Kidney (tissue), 14 donors: ENCODE measurements around the gene AHDC1. TPM values are rescaled to one million over a fixed set of nuclear protein-coding genes. Genes with fewer than 3 reads are reported as not detected.
A peak's percentile ranks its signal among the peaks of the same experiment; 100 is the strongest.

ENCODE experiments used
- DNase-seq, 5 donors: peaks; one replicate each; pipeline ENCODE4 v3.0.0-alpha.2; 2013 to 2020
- FAIRE-seq: peaks from 2 replicates; lab custom pipeline; 2012; peaks lifted over from hg19 to GRCh38; lab: Jason Lieb, UNC
- H3K27ac ChIP-seq, 2 donors: one replicate each; pipeline ENCODE4 v1.7.0; 2013; ENCODE audit warnings: low read depth in 2 of 2, low read length in 2 of 2, inconsistent platforms in 1 of 2
- H3K27me3 ChIP-seq: one replicate; pipeline ENCODE4 v1.7.1; 2013; ENCODE audit warnings: low read length, inconsistent platforms; ENCODE audit not compliant: control insufficient read depth, insufficient read depth
- H3K36me3 ChIP-seq, 3 donors: one replicate each; pipeline versions ENCODE4 v1.7.0 to v1.7.1; 2013; ENCODE audit warnings: low read length in 3 of 3, control low read depth in 1 of 3, inconsistent platforms in 1 of 3; ENCODE audit not compliant: insufficient read depth in 3 of 3, control insufficient read depth in 2 of 3
- H3K4me1 ChIP-seq, 3 donors: one replicate each; pipeline versions ENCODE4 v1.7.0 to v1.7.1; 2013; ENCODE audit warnings: low read length in 3 of 3, inconsistent platforms in 1 of 3, low read depth in 1 of 3; ENCODE audit not compliant: control insufficient read depth in 2 of 3, insufficient read depth in 2 of 3
- H3K4me3 ChIP-seq, 3 donors: one replicate each; pipeline versions ENCODE4 v1.7.0 to v1.8.1; 2013; ENCODE audit warnings: low read length in 3 of 3, control low read depth in 1 of 3, inconsistent platforms in 1 of 3
- H3K9ac ChIP-seq, 3 donors: one replicate each; pipeline versions ENCODE4 v1.7.0 to v1.7.1; 2013; ENCODE audit warnings: low read length in 3 of 3, control low read depth in 1 of 3, inconsistent platforms in 1 of 3
- H3K9me3 ChIP-seq, 3 donors: one replicate each; pipeline versions ENCODE4 v1.7.0 to v1.7.1; 2013; ENCODE audit warnings: low read length in 3 of 3, control low read depth in 1 of 3, inconsistent platforms in 1 of 3; ENCODE audit not compliant: control insufficient read depth in 2 of 3, insufficient read depth in 1 of 3
- intact Hi-C: fragments of 100-400 bp; cut with DNase I; formaldehyde crosslinking; loops from one replicate; pipeline ENCODE4 v1.11.1; 2022
- polyA plus RNA-seq: library from polyadenylated mRNA; stranded (reverse); fragments of 350-450 nt; fragmentation: Illumina TruSeq; extraction: RNeasy Lipid Tissue Mini Kit (QIAGEN cat#74804); gene quantifications from one replicate; pipeline ENCODE4 v1.2.3, GENCODE V29; 2014; ENCODE audit warnings: low read depth, low replicate concordance; ENCODE audit not compliant: insufficient read depth
- total RNA-seq: library from RNA; stranded (reverse); fragmentation: NEBNext Ultra II Directional; extraction: Animal tissue kit (Norgen Biotek cat#: 25700); gene quantifications from one replicate; pipeline ENCODE4 v1.2.1, GENCODE V29; 2021
- TF ChIP-seq, protein P1 (sequence below): IDR thresholded peaks from 3 replicates; pipeline ENCODE4 v1.5.1; 2012; ENCODE audit warnings: mild to moderate bottlenecking, moderate library complexity, borderline replicate concordance; ENCODE audit not compliant: insufficient read depth; ENCODE audit errors: extremely low read depth
- donor health status: control.
- donor health status: control.
- donor health status: control.
- donor health status: control.
- donor health status: control.
- donor health status: DM: yes; HTN: yes; CAD: no.
- donor health status: Normal renal cell carcinoma (clear cell type).

AHDC1 gene
- total and polyA plus RNA-seq, 2 donors from 2014 or later = 8.5 to 48.2 TPM

- TF ChIP-seq, protein P1, sequence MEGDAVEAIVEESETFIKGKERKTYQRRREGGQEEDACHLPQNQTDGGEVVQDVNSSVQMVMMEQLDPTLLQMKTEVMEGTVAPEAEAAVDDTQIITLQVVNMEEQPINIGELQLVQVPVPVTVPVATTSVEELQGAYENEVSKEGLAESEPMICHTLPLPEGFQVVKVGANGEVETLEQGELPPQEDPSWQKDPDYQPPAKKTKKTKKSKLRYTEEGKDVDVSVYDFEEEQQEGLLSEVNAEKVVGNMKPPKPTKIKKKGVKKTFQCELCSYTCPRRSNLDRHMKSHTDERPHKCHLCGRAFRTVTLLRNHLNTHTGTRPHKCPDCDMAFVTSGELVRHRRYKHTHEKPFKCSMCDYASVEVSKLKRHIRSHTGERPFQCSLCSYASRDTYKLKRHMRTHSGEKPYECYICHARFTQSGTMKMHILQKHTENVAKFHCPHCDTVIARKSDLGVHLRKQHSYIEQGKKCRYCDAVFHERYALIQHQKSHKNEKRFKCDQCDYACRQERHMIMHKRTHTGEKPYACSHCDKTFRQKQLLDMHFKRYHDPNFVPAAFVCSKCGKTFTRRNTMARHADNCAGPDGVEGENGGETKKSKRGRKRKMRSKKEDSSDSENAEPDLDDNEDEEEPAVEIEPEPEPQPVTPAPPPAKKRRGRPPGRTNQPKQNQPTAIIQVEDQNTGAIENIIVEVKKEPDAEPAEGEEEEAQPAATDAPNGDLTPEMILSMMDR = no peak
- H3K27me3 ChIP-seq = peaks cover 8% of the 10 kb centered on the region
- no peaks in the 10 kb centered on the region for H3K36me3 ChIP-seq
- H3K9ac ChIP-seq = peak overlapping the region in 2 of 3 donors; percentile 34 to 55
- DNase-seq = peak in 4 of 5 donors; percentile 39 to 86 (median 60)
- H3K4me1 ChIP-seq = peaks cover 0 to 13% (median 13%) of the 10 kb centered on the region in 3 donors
- peak overlapping the region; percentile 16 to 60 (median 52) for H3K4me3 ChIP-seq
- no peak for FAIRE-seq
- peak overlapping the region; percentile 47 to 63 for H3K27ac ChIP-seq
- intact Hi-C loops = no loop called here
- H3K9me3 ChIP-seq = no peaks in the 10 kb centered on the region
These were observed 30.4 kb upstream of the AHDC1 start for GRCh38 chr1:27634177-27634984.

- FAIRE-seq = no peak
- no peak for DNase-seq
- H3K36me3 ChIP-seq = no peaks in the 10 kb centered on the region
- peaks cover 0 to 16% (median 16%) of the 10 kb centered on the region in 3 donors for H3K4me1 ChIP-seq
- H3K27me3 ChIP-seq = peaks cover 8% of the 10 kb centered on the region
- H3K4me3 ChIP-seq = peak overlapping the region in 1 of 3 donors; percentile 52
- TF ChIP-seq, protein P1 = no peak
- no peaks in the 10 kb centered on the region for H3K9me3 ChIP-seq
- intact Hi-C loops = no loop called here
- H3K27ac ChIP-seq = peak overlapping the region; percentile 63 to 67
- peak overlapping the region in 1 of 3 donors; percentile 34 for H3K9ac ChIP-seq
These were observed 29.8 kb upstream of the AHDC1 start for GRCh38 chr1:27633640-27634176.

- Histone ChIP-seq H3K4me3 (peak overlapping the region in 1 of 3 donors; percentile 52), H3K9ac (no peak overlapping the region), H3K27me3 (peaks cover 8% of the 10 kb centered on the region), H3K27ac (peak overlapping the region in 1 of 2 donors; percentile 63), H3K9me3 (no peaks in the 10 kb centered on the region), H3K36me3 (no peaks in the 10 kb centered on the region), H3K4me1 (peaks cover 0 to 18% (median 16%) of the 10 kb centered on the region in 3 donors)
- DNase-seq (no peak), FAIRE-seq (no peak)
- intact Hi-C loops = no loop called here
- TF ChIP-seq, protein P1 = no peak
These were observed 29.3 kb upstream of the AHDC1 start for GRCh38 chr1:27633298-27633610.
